GM12878 (cell line): ENCODE measurements around the gene CPSF4L.

Experiments
- CTCF ChIP-seq, 3 experiments: IDR thresholded peaks in 2 of 3; conservative IDR thresholded peaks in 1 of 3; 2 replicates each; pipeline ENCODE4 v1.5.1; 2011; ENCODE audit warnings: low read depth in 3 of 3, low read length in 3 of 3, mild to moderate bottlenecking in 3 of 3, control low read depth in 2 of 3, moderate library complexity in 2 of 3, inconsistent platforms in 1 of 3, mixed read lengths in 1 of 3; ENCODE audit not compliant: control insufficient read depth in 2 of 3, insufficient read depth in 1 of 3; ENCODE audit errors: extremely low read depth in 1 of 3
- MAX ChIP-seq: IDR thresholded peaks from 2 replicates; pipeline ENCODE4 v1.6.1; 2012; ENCODE audit warnings: low read depth, low read length, improper control_type of control experiment
- RBBP5 ChIP-seq: fragments of 200-600 bp; sonication (generic); conservative IDR thresholded peaks from 2 replicates; pipeline ENCODE4 v1.6.1; 2016
- SP1 ChIP-seq: IDR thresholded peaks from one replicate; pipeline ENCODE4 v1.6.1; 2011; ENCODE audit warnings: low read depth, low read length
- SPI1 ChIP-seq: IDR thresholded peaks from 2 replicates; pipeline ENCODE4 v1.6.1; 2011; ENCODE audit warnings: low read depth, mild to moderate bottlenecking, low read length, moderate library complexity, borderline replicate concordance; ENCODE audit not compliant: insufficient read depth
- TARDBP ChIP-seq: IDR thresholded peaks from 2 replicates; pipeline ENCODE4 v1.6.1; 2016; ENCODE audit warnings: borderline replicate concordance
- ZNF207 ChIP-seq: fragments of 450-650 bp; IDR thresholded peaks from 2 replicates; pipeline ENCODE4 v1.6.1; 2014; ENCODE audit warnings: antibody characterized with exemption, mild to moderate bottlenecking, borderline replicate concordance
- TF ChIP-seq, protein P1 (sequence below): fragments of 450-650 bp; IDR thresholded peaks from 2 replicates; pipeline ENCODE4 v1.6.1; 2014; ENCODE audit warnings: mild to moderate bottlenecking

GRCh38 chr17:73304438-73304837 is 42.8 kb upstream of the CPSF4L start:
- no peak for TF ChIP-seq TARDBP
- TF ChIP-seq SP1: no peak
- TF ChIP-seq, protein P1, sequence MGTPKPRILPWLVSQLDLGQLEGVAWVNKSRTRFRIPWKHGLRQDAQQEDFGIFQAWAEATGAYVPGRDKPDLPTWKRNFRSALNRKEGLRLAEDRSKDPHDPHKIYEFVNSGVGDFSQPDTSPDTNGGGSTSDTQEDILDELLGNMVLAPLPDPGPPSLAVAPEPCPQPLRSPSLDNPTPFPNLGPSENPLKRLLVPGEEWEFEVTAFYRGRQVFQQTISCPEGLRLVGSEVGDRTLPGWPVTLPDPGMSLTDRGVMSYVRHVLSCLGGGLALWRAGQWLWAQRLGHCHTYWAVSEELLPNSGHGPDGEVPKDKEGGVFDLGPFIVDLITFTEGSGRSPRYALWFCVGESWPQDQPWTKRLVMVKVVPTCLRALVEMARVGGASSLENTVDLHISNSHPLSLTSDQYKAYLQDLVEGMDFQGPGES: no peak
- TF ChIP-seq MAX: no peak
- no peak for TF ChIP-seq RBBP5
- no peak for TF ChIP-seq ZNF207
- TF ChIP-seq CTCF (IDR thresholded peaks at IDR 0.05 in 2 of 3, conservative IDR thresholded peaks at IDR 0.05 in 1 of 3; ENCODE audit: control insufficient read depth in 2 of 3, extremely low read depth in 1 of 3, insufficient read depth in 1 of 3, low read depth in 3 of 3, low read length in 3 of 3): no peak
- no peak for TF ChIP-seq SPI1
